C1 segment of cervical spinal cord (tissue), 14 donors: ENCODE data around the gene TFDP2.
"Not testable (repeated sequence)": the region's sequence is repeated elsewhere in the genome, so short reads cannot be mapped to it uniquely, and the experiment has no call there.

Source experiments
- DNase-seq, 14 donors: peaks; one replicate each; lab custom pipeline; 2025; lab: John Stamatoyannopoulos, UW

The TFDP2 gene

DNA sequence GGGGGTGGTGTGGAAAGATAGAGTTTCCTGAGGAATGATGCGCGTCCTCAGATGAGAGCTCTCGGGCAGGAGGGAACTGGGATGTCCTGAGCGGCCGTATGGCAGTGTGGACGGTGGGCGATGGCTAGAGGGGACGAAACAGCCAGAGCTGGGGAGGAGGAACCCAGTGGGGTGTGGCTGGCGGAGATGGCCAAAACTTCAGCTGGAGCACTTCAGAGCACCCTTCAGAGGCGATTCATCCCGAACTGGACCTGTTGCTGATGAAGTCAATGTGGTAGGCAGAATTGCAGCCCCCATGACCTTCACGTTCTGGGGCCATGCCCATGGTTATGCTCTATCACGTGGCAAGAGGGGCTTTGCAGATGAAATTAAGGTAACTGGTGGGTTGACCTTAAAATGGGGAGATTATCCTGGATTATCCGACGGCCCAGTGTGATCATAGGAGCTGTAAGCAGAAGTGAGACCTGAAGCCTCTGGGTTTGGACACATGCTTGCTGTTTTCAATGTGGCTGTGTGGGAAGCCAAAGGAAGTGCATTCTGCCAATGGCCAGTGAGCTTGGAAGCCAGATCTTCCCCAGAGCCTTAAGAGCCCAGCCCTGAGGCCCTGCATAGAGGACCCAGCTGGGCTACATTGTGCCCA, 220.6 kb downstream of the TFDP2 start:
- DNase-seq = no peak

DNA sequence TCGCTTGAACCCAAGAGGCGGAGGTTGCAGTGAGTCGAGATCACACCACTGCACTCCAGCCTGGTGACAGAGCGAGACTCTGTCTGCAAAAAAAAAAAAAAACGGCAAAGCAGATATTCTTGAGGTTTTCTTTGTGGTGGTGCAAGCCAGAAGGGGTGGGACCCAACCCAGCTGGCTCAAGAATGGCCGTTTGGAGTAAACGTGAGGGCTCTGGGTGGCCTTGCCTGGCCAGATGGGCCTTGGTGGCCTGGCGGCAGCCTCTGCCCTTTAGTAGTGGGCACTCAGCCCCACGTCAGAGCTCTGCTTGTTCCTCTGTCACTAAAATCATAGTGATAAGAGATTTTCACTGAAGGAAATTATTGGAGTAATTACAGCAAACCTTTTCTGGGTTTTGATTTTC, 222.4 kb downstream of the TFDP2 start:
- DNase-seq = peak in 1 of 14 donors; percentile 5

- DNase-seq = not testable (repeated sequence)
These were observed 223.7 kb downstream of the TFDP2 start for GRCh38 chr3:141925677-141926076.

DNA sequence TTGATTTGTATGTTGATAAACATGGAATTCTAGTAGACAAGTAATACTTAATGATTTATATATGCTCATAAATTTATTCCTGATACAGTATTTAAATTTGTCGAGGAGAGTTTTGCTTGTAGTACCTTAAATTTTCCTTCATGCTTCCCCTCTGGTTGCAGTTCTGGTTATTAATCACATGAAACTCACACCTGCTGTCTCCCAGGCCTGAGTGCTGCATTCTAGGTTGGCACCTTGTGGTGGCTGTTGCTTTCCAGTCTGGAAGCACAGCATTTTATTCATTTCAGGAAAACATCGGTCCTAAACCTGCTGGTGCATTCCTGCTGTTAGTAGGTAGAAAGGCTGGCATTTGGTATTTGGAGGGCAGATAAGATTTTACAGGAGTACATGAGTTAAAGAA, 228.0 kb downstream of the TFDP2 start:
- DNase-seq = no peak

GRCh38 chr3:141920701-141921100, 228.6 kb downstream of the TFDP2 start:
- no peak for DNase-seq

DNA sequence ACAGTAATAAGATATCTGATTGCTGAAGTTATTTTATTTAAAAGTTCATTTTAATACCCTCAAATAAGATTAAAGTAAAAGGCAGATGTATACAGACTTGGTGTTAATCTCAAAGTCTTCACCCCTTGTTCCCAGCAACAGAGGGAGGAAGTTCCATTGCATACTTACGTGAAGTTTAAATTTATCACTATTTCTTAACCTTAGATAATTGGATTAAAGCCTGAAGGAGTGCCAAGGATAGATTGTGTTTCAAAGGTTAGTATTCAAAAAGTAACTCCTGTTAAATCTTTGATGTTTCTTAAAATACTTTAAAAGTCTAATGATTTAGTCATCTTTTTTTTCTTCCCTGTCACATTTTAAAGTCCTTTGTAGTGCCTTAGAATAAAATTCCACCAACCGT, 233.6 kb downstream of the TFDP2 start:
- DNase-seq = no peak

GRCh38 chr3:141915016-141915415, 234.3 kb downstream of the TFDP2 start:
- DNase-seq = no peak

DNA sequence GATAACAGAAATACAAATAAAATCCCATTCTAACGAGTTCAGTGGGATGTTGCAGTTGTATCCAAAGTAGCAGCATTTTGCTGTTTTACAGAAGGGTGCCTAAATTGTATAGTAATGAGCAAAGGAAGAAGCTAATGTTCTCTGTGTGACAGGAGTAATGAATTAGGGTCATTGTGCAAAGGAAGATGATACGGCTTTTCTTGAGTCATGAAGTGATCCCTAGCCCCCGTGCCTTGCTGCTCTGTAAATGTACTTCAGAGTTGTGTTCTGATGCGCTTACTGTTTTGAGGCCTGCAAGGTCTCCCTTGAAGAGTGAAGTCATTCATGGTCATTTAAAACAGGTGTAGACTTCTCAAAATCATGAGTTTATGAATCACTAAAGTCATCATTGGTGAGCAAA, 235.0 kb downstream of the TFDP2 start:
- DNase-seq = no peak

- no peak for DNase-seq
These were observed 236.1 kb downstream of the TFDP2 start for GRCh38 chr3:141913150-141913811.

- DNase-seq = not testable (repeated sequence)
These were observed 239.4 kb downstream of the TFDP2 start for GRCh38 chr3:141909986-141910385.

DNA sequence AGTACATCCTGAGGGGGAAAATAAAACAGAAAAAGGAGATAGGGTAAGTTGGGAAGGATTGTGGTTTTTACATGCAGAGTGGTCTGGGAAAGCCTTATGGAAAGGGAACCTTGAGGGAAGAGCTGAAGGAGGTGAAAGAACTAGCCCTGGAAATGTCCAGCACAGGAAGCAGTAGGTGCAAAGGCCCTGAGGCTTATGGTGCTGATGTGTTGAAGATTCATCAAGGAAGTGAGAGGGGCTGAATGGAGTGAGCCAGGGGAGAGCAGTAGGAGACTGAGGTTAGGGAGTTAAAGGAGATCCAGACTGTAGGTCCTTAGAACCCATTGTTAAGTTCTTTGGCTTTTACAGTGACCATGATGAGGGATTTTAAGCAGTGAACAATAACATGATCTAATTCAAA, 239.9 kb downstream of the TFDP2 start:
- no peak for DNase-seq

DNA sequence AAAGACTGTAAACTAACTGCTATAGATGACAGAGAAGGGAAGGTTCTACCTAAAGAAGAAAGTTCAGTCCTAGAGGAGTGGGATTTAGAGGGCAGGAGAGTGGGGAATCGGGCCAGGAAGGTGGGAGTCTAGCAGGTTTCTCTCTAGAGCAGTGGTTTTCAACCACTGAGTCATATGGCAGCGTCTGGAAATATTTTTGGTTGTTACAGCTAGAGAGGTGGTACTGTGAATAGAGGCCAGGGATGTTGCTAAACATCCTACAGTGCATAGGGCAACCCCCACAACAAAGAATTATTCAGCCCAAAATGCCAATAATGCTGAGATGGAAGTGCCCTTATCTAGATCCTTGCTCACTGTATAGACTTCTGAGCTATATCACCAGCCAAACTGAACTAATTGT, 244.2 kb downstream of the TFDP2 start:
- no peak for DNase-seq

DNA sequence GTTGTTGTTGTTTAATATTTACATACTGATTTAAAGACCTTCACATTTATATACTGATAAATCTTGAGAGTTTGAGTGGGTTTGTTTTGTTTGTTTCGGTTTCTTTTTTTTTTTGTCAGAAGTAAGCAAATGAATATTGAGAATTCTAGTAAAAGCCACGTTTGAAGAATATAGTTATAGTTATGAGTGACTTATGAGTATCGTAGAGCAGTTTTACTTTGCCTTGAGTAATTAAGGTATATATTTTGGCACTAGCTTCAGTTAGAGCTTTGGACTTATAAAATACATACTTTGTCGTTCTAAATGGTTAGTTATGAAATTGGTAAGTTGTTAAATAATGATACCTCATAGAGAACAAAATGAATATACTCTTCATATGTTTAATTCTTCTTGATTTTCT, 245.1 kb downstream of the TFDP2 start:
- no peak for DNase-seq

- no peak for DNase-seq
These were observed 247.4 kb downstream of the TFDP2 start for GRCh38 chr3:141901914-141902313.

- no peak for DNase-seq
These were observed 249.0 kb downstream of the TFDP2 start for GRCh38 chr3:141900343-141900742.

DNA sequence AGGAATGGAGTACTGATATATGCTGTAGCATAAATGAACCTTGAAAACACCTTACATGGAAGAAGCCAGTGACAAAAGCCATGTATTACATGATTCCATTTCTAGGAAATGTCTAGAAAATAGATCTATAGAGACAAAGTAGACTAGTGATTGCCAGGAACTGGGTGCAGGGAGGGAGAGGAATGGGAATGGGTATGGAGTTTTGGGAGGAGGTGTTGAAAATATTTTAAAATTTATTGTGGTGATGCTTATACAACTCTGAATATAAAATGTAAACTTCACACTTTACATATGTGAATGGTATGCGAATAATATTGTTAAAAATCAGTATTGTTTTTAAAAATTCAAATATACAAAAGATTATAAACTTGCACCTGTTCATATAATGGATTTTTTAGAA, 250.4 kb downstream of the TFDP2 start:
- no peak for DNase-seq

DNA sequence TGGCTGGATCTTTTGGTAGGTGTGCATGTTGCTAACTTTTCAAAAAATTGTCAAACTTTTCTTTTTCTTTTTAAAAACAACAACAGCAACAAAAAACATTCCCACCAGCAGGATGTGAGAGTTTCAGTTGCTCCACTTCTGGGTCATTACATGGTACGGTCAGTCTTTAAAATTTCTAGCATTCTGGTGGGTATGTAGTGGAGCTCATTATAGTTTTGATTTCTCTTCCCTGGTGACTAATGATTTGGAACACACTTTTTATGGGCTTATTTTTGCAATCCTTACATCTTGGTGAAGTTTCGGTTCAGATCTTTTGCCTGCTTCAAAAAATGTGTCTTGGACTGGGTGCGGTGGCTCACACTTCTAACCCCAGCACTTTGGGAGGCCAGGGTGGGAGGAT, 253.6 kb downstream of the TFDP2 start:
- no peak for DNase-seq

DNA sequence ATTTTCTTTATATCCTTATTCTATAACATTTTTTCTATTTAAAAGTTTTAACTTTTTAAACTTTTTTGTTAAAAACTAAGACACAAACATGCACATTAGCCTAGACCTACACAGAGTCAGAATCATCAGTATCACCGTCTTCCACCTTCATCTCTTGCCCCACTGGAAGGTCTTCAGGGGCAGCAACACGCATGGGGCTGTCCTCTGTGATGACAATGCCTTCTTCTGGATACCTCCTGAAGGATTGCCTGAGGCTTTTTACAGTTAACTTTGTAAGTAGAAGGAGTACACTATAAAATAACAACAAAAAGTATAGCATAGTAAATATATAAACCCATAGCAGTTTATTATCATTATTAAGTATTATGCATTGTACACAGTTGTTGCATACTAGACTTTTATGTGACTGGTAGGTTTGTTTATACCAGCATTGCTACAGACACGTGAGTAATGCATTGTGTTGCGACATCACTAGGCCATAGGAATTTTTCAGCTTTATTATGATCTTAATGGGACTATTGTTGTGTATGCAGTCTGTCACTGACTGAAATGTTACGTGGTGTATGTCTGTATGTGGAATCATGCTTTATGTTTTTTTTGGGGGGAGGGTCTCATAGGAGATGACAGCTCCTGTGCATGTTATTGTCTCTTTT, 254.7 kb downstream of the TFDP2 start:
- no peak for DNase-seq
